NCI-H460 (cell line): ENCODE results near the gene CA7. TPM values are rescaled to one million over a fixed set of nuclear protein-coding genes. Genes with fewer than 3 reads are reported as not detected.

Experiments used
- DNase-seq: peaks from one replicate; pipeline ENCODE4 v3.0.0-alpha.2; 2016; ENCODE audit warnings: low read depth; ENCODE audit errors: extremely low read depth
- polyA plus RNA-seq: library from polyadenylated mRNA; depleted of rRNA; stranded (reverse); fragments of >200 nt; gene quantifications from 2 replicates; pipeline ENCODE4 v1.2.3, GENCODE V29; 2014; cell fraction: nucleus; rRNA removed
- total RNA-seq: library from RNA; depleted of rRNA; stranded (reverse); fragments of >200 nt; shearing (Covaris generic); gene quantifications from 2 replicates; pipeline ENCODE4 v1.2.3, GENCODE V29; 2014; rRNA removed

The CA7 gene
- not detected in 2 replicates for total RNA-seq
- not detected in 2 replicates for polyA plus RNA-seq

DNA sequence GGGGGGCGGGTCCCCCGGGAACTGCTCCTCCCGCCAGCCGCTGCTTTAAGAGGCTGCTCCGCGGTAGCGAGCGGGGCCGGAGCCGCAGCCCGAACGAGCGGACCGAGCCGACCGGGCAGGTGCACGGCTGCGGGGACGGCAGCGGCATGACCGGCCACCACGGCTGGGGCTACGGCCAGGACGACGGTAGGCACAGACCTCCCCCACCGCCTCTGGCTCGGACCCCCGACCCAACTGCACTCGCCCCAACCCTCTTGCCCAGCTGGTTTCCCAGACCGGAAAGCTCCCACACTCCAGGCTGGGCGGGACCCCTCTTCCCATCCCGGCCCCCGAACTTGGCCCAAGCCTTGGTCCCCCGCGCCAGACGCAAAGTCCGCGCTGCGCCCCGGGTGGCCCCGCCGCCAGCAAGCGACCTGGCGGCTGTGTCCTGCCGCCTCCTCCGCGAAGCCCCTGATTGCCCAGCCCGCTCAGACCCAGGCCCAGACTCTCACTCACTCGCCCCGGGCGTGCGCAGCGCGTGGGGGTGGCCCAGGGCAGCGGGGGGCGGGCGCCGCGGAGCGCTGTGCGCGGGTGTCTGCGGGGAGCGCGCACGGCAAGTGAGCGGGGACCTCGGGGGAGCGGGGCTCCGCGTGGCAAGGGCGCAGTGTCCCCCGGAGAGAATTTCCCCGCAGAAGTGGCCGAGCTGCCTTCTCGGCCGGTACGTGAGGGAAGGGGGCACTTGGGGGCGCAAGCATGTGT is at the start of gene CA7:
TSS of gene CA7 (plus strand) at position 73 of the 738 bp plus-strand sequence. CDS start at position 147, 74 bp downstream.
- DNase-seq, result no peak

DNA sequence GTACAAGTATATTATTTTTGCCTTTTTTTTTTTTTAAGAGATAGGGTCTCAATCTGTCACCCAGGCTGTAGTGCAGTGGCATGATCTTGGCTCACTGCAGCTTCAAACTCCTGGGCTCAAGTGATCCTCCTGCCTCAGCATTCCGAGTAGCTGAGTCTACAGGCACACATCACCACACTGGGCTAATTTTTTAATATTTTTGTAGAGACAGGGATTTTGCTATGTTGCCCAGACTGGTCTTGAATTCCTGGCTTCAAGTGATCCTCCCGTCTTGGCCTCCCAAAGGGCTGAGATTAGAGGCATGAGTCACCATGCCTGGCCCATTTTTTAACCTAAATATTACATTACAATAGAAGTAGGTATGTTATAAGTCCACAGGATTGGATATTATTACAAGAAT is 46.1 kb upstream of the CA7 start:
- no peak for DNase-seq

DNA sequence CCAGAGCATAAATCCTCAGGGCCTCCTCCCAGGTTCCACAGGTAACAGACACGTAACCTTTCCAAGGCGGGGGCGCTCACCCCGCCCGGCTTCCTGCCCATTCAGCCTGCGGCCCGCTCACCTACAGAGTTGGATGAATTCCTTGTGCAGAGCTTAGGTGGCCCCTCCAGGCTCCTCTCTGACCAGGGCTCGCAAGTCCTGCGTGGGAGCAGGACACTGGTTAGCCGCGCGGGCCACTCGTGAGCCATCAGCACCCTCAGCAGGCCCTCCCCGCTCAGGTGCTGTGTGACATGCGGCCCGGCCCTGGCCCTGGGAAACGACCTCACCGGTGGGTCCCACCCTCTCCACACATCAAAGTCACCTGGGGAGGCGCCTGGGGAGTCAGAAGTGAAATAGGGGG is 43.4 kb upstream of the CA7 start:
- DNase-seq, result no peak

DNA sequence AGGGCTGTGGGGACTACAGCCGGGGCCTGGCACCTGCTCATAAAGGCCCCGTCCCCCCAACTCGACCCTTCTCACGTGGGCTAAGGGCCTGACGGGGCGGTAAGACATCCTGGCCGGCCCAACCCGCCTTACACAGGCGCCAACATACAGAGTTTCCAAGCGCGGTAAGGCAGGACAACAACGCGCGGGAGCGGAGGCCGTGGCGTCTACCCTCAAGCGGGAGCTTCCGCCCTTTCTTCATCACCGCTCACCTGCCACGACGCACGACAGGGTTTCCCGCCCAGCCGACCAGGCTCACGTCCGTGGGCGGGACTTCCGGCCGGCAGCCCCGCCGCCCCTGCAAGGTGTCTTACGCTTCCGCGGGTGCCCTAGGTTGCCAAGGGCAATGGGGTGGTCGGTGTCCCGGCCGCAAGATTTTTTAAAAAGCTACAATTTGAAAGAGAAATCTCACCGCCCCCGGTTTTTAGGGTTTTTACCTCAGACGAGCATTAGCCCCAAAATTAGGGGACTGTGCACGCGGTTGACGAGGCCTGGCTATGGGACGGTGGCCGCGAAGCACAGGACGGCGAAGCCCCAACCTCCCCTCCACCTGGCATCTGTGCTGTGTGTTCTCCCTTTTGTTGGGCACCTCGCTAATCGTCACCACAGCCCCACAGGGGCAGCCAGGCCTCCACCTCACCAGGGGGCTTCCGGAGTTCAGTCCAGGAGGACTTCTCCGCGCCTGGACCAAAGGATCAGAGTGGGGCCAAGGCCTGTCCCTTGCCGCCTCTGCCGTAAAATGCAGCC is 42.7 kb upstream of the CA7 start, which contains the start of gene TERB1:
TSS of gene TERB1 (minus strand) at position 265 of the 786 bp plus-strand sequence. CDS start 4,786 bp downstream, outside the sequence.
- DNase-seq, result no peak

DNA sequence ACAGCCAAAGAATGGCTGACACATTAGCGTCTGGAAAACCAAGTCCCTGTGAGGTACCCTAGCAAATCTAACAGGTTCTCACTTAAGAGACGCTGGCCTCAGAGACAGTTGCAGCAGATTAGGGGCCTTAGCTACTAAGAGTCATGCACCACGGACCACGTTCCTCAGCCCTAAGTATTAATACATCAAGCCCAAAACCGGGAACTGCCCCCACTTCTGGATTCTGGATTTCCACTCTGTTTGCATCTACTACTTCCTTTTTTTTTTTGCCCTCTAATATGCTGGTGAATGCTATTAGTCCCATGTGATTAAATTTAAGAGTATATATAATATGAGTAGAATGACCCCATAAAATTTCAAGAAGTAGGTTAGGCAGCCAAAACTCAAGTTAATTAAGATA is 42.1 kb upstream of the CA7 start:
- no peak for DNase-seq

DNA sequence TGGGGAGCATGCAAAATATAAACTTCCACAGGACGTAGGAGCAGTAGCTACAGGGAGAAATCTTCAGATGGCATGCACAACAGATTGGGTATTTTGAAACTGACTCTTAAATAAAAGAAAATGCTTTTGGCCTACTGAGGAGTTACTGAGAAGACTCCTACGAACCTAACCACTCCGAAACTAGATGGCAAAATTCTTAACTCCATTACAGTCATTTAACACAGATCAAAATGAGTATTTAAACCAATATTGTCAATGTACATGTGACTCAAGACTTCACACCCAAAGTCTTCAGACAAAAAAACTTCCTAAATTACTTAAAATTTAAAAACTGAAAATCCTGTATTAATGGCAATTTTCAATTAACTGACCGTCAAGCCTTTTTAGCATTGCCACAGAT is 34.4 kb upstream of the CA7 start:
- no peak for DNase-seq

DNA sequence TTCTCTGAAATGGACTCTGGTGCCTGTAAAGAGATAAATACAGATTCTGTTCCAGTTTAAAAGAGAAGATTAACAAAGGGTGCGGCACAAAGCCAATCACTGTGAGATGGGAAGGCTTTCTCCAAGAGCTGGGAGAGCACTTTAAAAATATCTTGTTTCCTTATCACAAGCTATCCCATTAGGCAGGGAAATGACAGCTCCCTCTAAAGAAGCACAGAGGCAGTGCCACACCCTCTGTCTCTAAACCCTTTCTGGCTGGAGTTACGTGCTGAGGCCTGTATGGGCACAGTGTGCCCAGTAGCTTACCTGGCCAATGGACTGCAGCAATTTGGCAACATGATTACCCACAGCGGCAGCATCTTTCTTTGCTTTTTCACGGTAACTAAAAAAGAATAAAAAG is 33.8 kb upstream of the CA7 start:
- no peak for DNase-seq

DNA sequence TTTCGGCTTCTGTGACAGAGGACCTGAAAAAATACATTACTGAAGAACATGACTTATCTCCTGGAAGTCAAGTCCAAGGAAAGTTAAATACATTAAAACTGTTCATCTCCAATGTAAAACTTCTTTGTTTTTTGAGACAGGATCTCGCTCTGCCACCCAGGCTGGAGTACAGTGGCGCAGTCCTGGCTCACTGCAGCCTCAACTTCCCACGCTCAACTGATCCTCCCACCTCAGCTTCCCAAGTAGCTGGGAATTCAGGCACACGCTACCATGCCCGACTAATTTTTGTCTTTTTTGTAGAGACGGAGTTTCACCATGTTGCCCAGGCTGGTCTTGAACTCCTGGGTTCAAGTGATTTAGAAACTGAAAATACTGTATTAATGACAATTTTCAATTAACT is 33.2 kb upstream of the CA7 start:
- no peak for DNase-seq

DNA sequence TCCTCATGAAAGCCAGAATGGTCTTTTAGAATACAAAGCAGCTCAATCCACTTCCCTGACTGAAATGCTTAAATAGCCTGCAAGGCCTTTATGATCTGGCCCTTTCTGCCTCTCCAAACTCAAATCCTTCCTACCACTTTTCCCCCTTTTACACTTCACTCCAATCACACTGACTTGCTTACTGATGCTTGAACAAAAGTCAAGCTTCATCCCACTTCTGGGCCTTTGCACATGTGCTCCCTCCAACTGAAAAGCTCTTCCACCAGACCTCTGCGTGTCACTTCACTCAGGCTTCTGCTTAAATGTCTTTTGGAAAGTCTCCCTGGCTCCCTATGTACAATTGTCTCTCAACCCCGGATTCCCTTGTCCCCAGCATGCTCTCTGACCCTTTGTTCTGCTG is 29.5 kb upstream of the CA7 start:
- DNase-seq, result no peak

DNA sequence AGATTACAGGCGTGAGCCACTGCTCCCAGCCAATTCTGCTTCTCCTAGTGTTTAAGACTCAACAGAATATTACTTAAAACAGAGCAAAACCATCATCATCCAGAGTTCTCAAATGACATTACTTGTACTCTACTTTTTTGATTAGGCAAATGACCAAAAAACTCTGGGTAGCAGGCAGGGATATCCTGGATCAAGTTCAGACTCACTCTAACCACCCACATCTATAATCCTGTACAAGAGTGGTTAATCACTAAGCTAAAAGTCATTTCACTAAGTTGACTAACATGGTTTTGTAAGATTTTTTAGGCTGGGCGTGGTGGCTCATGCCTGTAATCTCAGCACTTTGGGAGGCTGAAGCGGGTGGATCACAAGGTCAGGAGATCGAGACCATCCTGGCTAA is 20.2 kb upstream of the CA7 start:
- no peak for DNase-seq

DNA sequence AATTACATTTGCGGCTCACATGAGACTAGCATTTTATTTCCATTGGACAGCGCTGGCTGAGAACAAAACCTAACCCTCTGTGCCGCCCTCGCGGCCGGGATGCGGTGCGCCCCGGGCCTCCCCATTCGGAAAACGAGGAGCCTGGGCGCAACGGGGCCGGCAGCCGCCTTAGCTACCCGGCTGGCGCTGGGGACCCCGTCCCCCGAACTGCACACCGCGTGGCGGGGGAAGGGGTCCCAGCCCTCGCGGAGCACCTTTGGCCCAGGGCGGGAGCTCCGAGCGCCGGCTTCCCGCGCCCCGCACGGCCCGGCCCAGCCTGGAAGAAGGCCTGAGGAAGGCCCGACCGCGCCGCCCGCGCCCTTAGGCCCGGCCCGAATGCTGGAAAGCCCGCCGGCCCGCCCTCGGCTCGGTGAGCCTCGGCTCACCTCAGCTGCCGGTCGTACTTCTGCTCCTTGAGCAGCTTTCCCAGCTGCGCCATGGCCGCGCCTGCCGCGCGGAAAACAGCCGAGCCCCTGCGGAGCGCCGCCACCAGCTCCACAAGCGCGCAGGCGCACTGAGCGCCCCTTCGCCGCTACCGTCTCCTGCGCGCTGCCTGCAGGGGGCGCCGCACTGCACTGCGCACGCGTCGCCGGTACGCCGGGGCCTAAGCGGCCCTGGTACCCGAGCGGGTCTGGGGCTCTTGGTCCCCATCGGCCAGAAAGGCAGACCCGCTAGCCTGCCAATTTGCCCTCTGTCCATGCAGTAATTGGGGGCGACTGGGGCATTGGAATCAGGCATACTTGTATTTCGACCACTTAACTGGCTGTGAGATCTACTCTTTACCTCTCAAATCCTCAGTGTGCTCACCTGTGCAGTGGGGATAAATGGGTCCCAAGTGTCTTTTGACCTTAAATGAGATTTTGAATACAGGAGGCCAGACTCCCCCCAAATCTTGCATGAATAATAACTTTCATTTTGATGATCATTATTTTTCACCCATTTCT is 13.5 kb upstream of the CA7 start, which contains the start of gene NAE1:
TSS of gene NAE1 (minus strand) at position 555 of the 983 bp plus-strand sequence. CDS start at position 478, 77 bp downstream.
- DNase-seq, result peak; percentile 91

DNA sequence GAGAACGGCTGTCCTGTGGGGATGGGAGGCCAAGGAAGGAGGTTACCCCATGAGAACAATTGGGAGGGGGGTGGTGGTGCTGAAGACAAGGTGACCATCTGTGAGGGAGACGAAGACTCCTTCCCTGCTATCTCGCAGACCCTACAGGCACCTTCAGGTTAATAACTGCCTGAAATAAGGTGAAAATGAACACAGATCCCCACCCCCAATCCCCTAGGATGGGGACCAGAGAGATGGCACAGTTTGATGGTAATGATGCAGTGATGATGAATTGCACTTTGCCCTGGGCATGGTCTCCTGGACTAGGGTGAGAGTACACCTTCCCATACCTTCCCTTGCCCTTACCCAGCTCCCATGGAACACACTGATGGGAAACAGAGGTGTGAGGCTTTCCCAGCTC is 12.0 kb upstream of the CA7 start:
- no peak for DNase-seq

DNA sequence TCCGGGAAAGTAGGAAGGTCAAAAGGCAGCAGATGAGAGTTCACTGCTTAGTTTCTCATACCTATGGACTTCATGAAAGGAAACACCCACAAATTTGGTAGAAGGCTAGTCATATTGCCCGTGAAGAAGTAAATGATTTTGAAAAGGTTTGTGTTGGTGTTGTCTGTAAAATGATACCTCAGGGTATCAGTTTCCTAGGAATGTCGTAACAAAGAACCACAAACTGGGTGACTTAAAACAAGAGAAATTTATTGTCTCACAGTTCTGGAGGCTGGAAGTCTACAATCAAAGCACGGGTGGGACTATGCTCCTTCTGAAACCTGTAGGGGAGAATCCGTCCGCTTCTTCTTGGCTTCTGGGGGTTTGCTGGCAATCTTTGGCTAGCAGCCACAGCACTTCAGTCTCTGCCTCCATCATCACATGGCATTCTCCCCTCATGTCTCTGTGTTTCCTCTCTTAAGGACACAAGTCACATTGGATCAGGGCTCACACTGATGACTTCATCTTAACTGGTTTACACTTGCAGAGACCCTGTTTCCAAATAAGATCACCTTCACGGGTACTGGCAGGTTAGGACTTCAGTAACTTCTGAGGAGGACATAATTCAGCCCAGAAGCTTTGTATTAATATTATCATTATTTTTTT is 11.4 kb upstream of the CA7 start:
- DNase-seq, result no peak

DNA sequence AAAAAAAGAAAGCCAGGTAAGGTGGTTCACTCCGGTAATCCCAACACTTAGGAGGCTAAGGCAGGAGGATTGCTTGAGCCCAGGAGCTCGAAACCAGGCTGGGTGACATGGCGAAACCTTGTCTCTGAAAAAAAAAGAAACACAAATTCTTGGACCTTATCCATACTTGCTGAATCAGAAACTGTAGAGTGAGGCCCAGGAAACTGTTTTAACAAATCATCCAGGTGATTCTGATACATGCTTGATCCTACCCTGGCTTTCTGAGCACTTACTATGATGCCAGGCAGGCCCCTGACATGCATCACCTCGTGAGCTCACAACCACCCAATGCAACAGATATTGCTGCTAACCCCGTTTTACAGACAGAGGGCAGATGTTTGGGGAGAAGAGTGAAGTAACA is 9.5 kb upstream of the CA7 start:
- DNase-seq, result no peak

DNA sequence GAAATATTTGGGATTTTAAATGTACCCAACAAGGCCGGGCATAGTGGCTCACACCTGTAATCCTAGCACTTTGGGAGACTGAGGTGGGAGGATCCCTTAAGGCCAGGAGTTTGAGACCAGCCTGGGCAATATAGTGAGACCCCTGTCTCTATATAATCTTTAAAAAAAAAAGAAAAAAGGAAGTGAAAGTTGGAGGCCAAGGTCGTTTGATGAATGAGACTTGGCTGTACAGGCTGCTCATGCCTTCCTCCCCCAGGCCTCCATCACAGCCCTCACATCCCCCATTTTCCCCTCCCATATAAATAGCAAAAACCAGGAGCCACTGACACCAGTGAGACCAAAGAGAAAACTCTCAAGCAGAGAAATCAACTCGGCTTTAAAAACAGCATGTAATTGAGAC is 3.3 kb upstream of the CA7 start:
- DNase-seq, result no peak

DNA sequence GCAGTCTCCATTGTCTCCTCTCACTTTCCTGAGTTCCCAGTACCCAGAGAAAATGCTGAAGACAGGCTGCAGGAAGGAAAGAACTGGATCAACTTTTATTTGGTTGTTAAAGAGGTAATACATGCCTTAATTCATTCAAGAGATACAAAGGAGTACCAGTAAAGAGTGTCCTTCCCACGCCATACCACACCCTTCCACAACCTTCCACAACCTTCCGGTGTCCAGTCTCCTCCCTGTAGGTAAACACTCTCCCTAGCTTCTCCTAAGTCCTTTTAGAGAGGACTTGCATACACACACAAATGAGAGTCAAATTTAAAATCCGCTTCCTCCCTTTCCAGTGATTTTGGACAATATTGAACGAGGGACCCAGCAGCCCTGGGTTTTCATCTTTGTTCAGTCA is 2.8 kb upstream of the CA7 start:
- no peak for DNase-seq

DNA sequence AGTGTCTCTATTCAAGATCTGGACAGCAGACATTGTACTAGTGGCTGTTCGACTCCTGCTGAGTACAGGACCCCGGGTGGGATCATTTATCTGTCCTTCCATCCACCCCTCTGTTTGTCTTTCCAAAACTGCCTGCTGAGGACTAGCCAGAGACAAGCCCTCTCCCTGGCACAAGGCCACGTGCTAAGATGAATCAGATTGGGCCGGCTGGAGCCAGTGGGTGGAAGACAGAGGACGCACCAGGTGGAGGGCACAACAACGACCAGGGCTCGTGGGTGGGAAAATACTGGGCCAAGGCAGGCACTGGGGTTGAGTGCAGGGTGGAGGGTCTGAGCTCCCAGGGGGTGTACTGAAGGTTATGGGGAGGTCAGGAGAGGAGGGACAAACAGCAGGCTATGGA is 1.4 kb upstream of the CA7 start:
- no peak for DNase-seq

DNA sequence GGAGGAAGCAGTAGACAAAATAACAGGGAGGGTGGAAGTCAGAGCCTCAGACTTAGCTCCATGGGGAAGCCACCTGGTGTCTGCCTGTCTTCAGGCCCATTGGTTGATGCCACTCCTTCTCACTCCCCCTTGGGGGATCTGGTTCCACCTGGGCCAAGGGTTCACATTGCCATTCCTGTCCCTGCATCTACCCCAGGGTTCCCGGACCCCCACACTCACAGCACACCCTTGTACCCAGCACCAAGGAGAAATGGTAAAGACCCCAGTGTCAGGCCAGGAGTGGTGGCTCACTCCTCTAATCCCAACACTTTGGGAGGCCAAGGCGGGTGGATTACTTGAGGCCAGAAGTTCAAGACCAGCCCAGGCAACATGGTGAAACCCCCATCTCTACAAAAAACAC is 1.0 kb upstream of the CA7 start:
- no peak for DNase-seq

DNA sequence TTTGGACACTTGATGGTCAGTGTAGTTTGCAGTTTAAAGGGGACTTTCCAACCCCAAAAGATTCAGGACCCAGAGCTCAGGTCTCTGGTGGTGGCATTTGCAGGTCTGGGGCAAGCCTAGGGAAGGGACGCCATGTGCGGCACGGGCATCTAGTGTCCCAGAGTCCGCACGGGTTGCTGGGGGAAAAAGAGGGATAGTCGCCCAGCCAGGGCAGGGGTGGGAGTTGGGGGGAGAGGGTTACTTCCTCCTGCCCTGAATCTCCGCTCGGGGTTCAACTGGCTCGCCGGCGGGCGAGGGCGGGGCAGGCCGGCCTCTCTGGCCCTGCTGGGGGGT is 239 bp upstream of the CA7 start:
- DNase-seq, result no peak

DNA sequence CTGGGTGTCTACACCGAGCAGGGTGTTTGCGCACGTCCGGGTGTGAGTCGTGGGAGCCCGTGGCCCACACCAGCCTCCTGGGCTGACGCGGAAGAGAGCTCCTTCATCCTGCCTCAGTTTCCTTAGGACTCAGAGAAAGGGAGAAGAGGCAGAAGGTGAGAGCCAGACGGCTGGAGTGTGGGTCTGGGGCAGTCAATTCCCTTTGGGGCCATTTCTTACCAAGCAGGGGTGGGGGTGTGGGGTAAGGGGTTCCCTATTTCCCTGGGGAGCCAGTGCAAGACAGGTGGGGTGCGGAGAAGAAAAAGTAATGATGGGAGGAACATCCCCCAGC is 831 bp downstream of the CA7 start:
- no peak for DNase-seq
